ENCODE data around the gene MSX2. TPM values are rescaled to one million over a fixed set of nuclear protein-coding genes. Genes with fewer than 3 reads are reported as not detected.

MSX2 gene
- total RNA-seq, 1 experiment from 2014 or later: not detected

GRCh38 chr5:174678107-174678506 is 46.3 kb upstream of the MSX2 start:
- CTCF ChIA-PET: interaction anchor here (0.7 kb wide), 1 partner anchor 92 kb away, joined by 3 read pairs; no protein-coding TSS in a partner anchor

GRCh38 chr5:174680901-174681565 is 43.3 kb upstream of the MSX2 start:
- Histone ChIP-seq H3K36me3 (ENCODE audit: insufficient read depth, low read length, poor library complexity, severe bottlenecking) (no peaks in the 10 kb centered on the region), H3K4me3 (ENCODE audit: low read depth, low read length, poor library complexity, severe bottlenecking) (no peak overlapping the region), H3K4me1 (ENCODE audit: insufficient read depth, low read length, poor library complexity, severe bottlenecking) (no peaks in the 10 kb centered on the region), H3K27me3 (replicated peaks; ENCODE audit: insufficient read depth, low read depth, low read length, poor library complexity) (peaks cover 7% of the 10 kb centered on the region), H3K27ac (ENCODE audit: low read depth, low read length, poor library complexity, severe bottlenecking) (no peak overlapping the region), H3K9me3 (ENCODE audit: low read depth, low read length, poor library complexity, severe bottlenecking) (no peaks in the 10 kb centered on the region)
- TF ChIP-seq CTCF (conservative IDR thresholded peaks at IDR 0.05; ENCODE audit: low read depth, low read length): no peak
- TF ChIP-seq EZH2 (IDR thresholded peaks at IDR 0.05; ENCODE audit: borderline replicate concordance, low read depth, low read length, poor library complexity, severe bottlenecking): no peak
- DNase-seq (ENCODE audit: low spot score): no peak
- no TSS peak for BruUV-seq (replicated peaks)
- intact Hi-C loops (cut with micrococcal nuclease; ENCODE audit: unreplicated experiment): no loop called here
- CTCF ChIA-PET: no interaction called here
- POLR2A ChIA-PET (ENCODE audit: low non-redundant PET): no interaction called here

More at GRCh38 chr5:174678107-174678506, 46.3 kb upstream of the MSX2 start:
- TF ChIP-seq CTCF (conservative IDR thresholded peaks at IDR 0.05; ENCODE audit: low read depth, low read length) (no peak), EZH2 (IDR thresholded peaks at IDR 0.05; ENCODE audit: borderline replicate concordance, low read depth, low read length, poor library complexity, severe bottlenecking) (no peak)
- intact Hi-C loops (cut with micrococcal nuclease; ENCODE audit: unreplicated experiment): no loop called here
- no peak for DNase-seq (ENCODE audit: low spot score)
- Histone ChIP-seq H3K27me3 (replicated peaks; ENCODE audit: insufficient read depth, low read depth, low read length, poor library complexity) (peaks cover 4% of the 10 kb centered on the region), H3K9me3 (ENCODE audit: low read depth, low read length, poor library complexity, severe bottlenecking) (no peaks in the 10 kb centered on the region), H3K27ac (ENCODE audit: low read depth, low read length, poor library complexity, severe bottlenecking) (no peak overlapping the region), H3K36me3 (ENCODE audit: insufficient read depth, low read length, poor library complexity, severe bottlenecking) (no peaks in the 10 kb centered on the region), H3K4me1 (ENCODE audit: insufficient read depth, low read length, poor library complexity, severe bottlenecking) (no peaks in the 10 kb centered on the region), H3K4me3 (ENCODE audit: low read depth, low read length, poor library complexity, severe bottlenecking) (no peak overlapping the region)
- no TSS peak for BruUV-seq (replicated peaks)
- POLR2A ChIA-PET (ENCODE audit: low non-redundant PET): no interaction called here

- DNase-seq (ENCODE audit: low spot score): no peak
- H3K27ac ChIP-seq (ENCODE audit: low read depth, low read length, poor library complexity, severe bottlenecking): no peak overlapping the region
- no TSS peak for BruUV-seq (replicated peaks)
- CTCF ChIA-PET: interaction anchor here (0.7 kb wide), 1 partner anchor 37 kb away, joined by 4 read pairs; the partner anchor contains the start of gene MSX2
- peaks cover 58% of the 10 kb centered on the region for H3K27me3 ChIP-seq (replicated peaks; ENCODE audit: insufficient read depth, low read depth, low read length, poor library complexity)
- no peaks in the 10 kb centered on the region for H3K4me1 ChIP-seq (ENCODE audit: insufficient read depth, low read length, poor library complexity, severe bottlenecking)
- intact Hi-C loops (cut with micrococcal nuclease; ENCODE audit: unreplicated experiment): no loop called here
- H3K4me3 ChIP-seq (ENCODE audit: low read depth, low read length, poor library complexity, severe bottlenecking): no peak overlapping the region
- TF ChIP-seq EZH2 (IDR thresholded peaks at IDR 0.05; ENCODE audit: borderline replicate concordance, low read depth, low read length, poor library complexity, severe bottlenecking) (no peak), CTCF (conservative IDR thresholded peaks at IDR 0.05; ENCODE audit: low read depth, low read length) (no peak)
- H3K9me3 ChIP-seq (ENCODE audit: low read depth, low read length, poor library complexity, severe bottlenecking): no peaks in the 10 kb centered on the region
- H3K36me3 ChIP-seq (ENCODE audit: insufficient read depth, low read length, poor library complexity, severe bottlenecking): no peaks in the 10 kb centered on the region
- POLR2A ChIA-PET (ENCODE audit: low non-redundant PET): no interaction called here
Observed at GRCh38 chr5:174687503-174687902, 36.9 kb upstream of the MSX2 start.

All from A673 (cell line).